Activated effector memory CD4-positive, alpha-beta T cell treated with Interleukin-2 at 50 U/mL for 16 hours (primary cell): Measurements from ENCODE around the gene PCSK1.

Experiments
- DNase-seq: peaks from one replicate; pipeline ENCODE4 v3.0.0-alpha.2; 2020

PCSK1 gene

GRCh38 chr5:96433066-96433447, at the start of gene PCSK1:
Gene PCSK1 (minus strand): TSS chr5:96433248. CDS start chr5:96433042, 206 bp downstream.
- DNase-seq: no peak

- no peak for DNase-seq
These were observed 48.8 kb upstream of the PCSK1 start for GRCh38 chr5:96481867-96482266.

GRCh38 chr5:96481009-96481786, 48.1 kb upstream of the PCSK1 start:
- DNase-seq: no peak

GRCh38 chr5:96478983-96479382, 45.9 kb upstream of the PCSK1 start:
- no peak for DNase-seq

GRCh38 chr5:96476654-96477053, 43.6 kb upstream of the PCSK1 start:
- no peak for DNase-seq

- no peak for DNase-seq
These were observed 41.0 kb upstream of the PCSK1 start for GRCh38 chr5:96474073-96474472.

GRCh38 chr5:96473155-96473554, 40.1 kb upstream of the PCSK1 start:
- DNase-seq: no peak

GRCh38 chr5:96470785-96471184, 37.7 kb upstream of the PCSK1 start:
- DNase-seq: no peak

GRCh38 chr5:96468956-96469355, 35.9 kb upstream of the PCSK1 start:
- DNase-seq: no peak

- DNase-seq: no peak
These were observed 30.0 kb upstream of the PCSK1 start for GRCh38 chr5:96463091-96463490.

GRCh38 chr5:96459313-96460121, 26.5 kb upstream of the PCSK1 start:
- no peak for DNase-seq

- no peak for DNase-seq
These were observed 25.1 kb upstream of the PCSK1 start for GRCh38 chr5:96458176-96458575.

GRCh38 chr5:96455789-96456188, 22.7 kb upstream of the PCSK1 start:
- no peak for DNase-seq

- no peak for DNase-seq
These were observed 20.3 kb upstream of the PCSK1 start for GRCh38 chr5:96453394-96453793.

- DNase-seq: no peak
These were observed 14.9 kb upstream of the PCSK1 start for GRCh38 chr5:96447949-96448348.

- no peak for DNase-seq
These were observed 7.1 kb upstream of the PCSK1 start for GRCh38 chr5:96440185-96440538.

- DNase-seq: no peak
These were observed 6.6 kb upstream of the PCSK1 start for GRCh38 chr5:96439477-96440184.

GRCh38 chr5:96434201-96434645, 1.2 kb upstream of the PCSK1 start:
- DNase-seq: no peak

GRCh38 chr5:96432216-96433065, 607 bp downstream of the PCSK1 start:
- no peak for DNase-seq

GRCh38 chr5:96431376-96432187, 1.5 kb downstream of the PCSK1 start:
- DNase-seq: no peak

- DNase-seq: no peak
These were observed 5.2 kb downstream of the PCSK1 start for GRCh38 chr5:96427824-96428223.

- no peak for DNase-seq
These were observed 6.2 kb downstream of the PCSK1 start for GRCh38 chr5:96426831-96427230.
